Mucosa of descending colon (tissue), 3 donors: ENCODE results near the gene BIN1. TPM values are rescaled to one million over a fixed set of nuclear protein-coding genes. Genes with fewer than 3 reads are reported as not detected.

Source experiments
- ATAC-seq: fragments of 200-7000 bp; cut with Tn5 transposase; one replicate; pipeline ENCODE4 v1.9.1; 2020; ENCODE audit warnings: mild to moderate bottlenecking, moderate library complexity
- DNase-seq, 3 donors: peaks; one replicate each; pipeline ENCODE4 v3.0.0-alpha.2; 2020
- H3K36me3 ChIP-seq: fragments of 200-600 bp; one replicate; pipeline ENCODE4 v1.8.0; 2021; ENCODE audit warnings: low read depth, mild to moderate bottlenecking
- H3K4me1 ChIP-seq: fragments of 200-600 bp; one replicate; pipeline ENCODE4 v1.8.0; 2021; ENCODE audit warnings: low read depth, mild to moderate bottlenecking
- H3K4me3 ChIP-seq: fragments of 200-600 bp; one replicate; pipeline ENCODE4 v1.8.0; 2021; ENCODE audit warnings: mild to moderate bottlenecking
- H3K9me3 ChIP-seq: fragments of 200-600 bp; one replicate; pipeline ENCODE4 v1.8.0; 2021; ENCODE audit warnings: mild to moderate bottlenecking
- CTCF ChIP-seq: fragments of 200-600 bp; IDR thresholded peaks from one replicate; pipeline ENCODE4 v1.8.0; 2022; ENCODE audit warnings: antibody characterized with exemption, mild to moderate bottlenecking
- intact Hi-C, 2 donors: fragments of 100-400 bp; cut with DNase I in 1 of 2; cut with micrococcal nuclease in 1 of 2; formaldehyde crosslinking; loops; one replicate each; pipeline versions ENCODE4 v1.11.0 to v1.11.1; 2022; cut with DNase I, micrococcal nuclease
- total RNA-seq, 3 donors: library from RNA; stranded (reverse); fragmentation: NEBNext Ultra II Directional in 2 of 3; extraction: Animal tissue kit (Norgen Biotek cat#: 25700) in 2 of 3; gene quantifications; one replicate each; pipeline versions ENCODE4 v1.2.1 to v1.2.4, GENCODE V29; 2021 to 2023
- donor health status: DM: no; HTN: no; CAD: no; lungs with moderate emphysema.
- donor health status: DM: no; HTN: no; CAD: no.
- donor health status: DM: no; HTN: yes; CAD: no.

Gene BIN1
- total RNA-seq, 3 donors from 2014 or later: 37.6 to 65.7 (median 46.3) TPM

GRCh38 chr2:127143841-127144782 is 37.2 kb upstream of the BIN1 start:
- no peak for DNase-seq
- Histone ChIP-seq H3K36me3 (no peaks in the 10 kb centered on the region), H3K9me3 (no peaks in the 10 kb centered on the region), H3K4me1 (no peaks in the 10 kb centered on the region), H3K4me3 (no peak overlapping the region)
- no peak for TF ChIP-seq CTCF
- ATAC-seq: peak; percentile 61
- intact Hi-C loops: no loop called here

GRCh38 chr2:127142663-127143630 is 36.0 kb upstream of the BIN1 start:
- no peak for ATAC-seq
- Histone ChIP-seq H3K4me1 (no peaks in the 10 kb centered on the region), H3K4me3 (no peak overlapping the region), H3K9me3 (no peaks in the 10 kb centered on the region), H3K36me3 (no peaks in the 10 kb centered on the region)
- no peak for DNase-seq
- intact Hi-C loops: no loop called here
- no peak for TF ChIP-seq CTCF

GRCh38 chr2:127140538-127140937 is 33.6 kb upstream of the BIN1 start:
- H3K9me3 ChIP-seq: no peaks in the 10 kb centered on the region
- no peak overlapping the region for H3K4me3 ChIP-seq
- intact Hi-C loops: no loop called here
- no peak for DNase-seq
- H3K4me1 ChIP-seq: no peaks in the 10 kb centered on the region
- H3K36me3 ChIP-seq: no peaks in the 10 kb centered on the region
- no peak for TF ChIP-seq CTCF
- ATAC-seq: no peak

GRCh38 chr2:127139766-127140165 is 32.8 kb upstream of the BIN1 start:
- Histone ChIP-seq H3K9me3 (no peaks in the 10 kb centered on the region), H3K4me3 (no peak overlapping the region), H3K36me3 (no peaks in the 10 kb centered on the region), H3K4me1 (no peaks in the 10 kb centered on the region)
- intact Hi-C loops: no loop called here
- TF ChIP-seq CTCF: no peak
- DNase-seq (no peak), ATAC-seq (no peak)

- Histone ChIP-seq H3K36me3 (no peaks in the 10 kb centered on the region), H3K4me1 (no peaks in the 10 kb centered on the region), H3K4me3 (no peak overlapping the region), H3K9me3 (no peaks in the 10 kb centered on the region)
- no peak for TF ChIP-seq CTCF
- DNase-seq (no peak), ATAC-seq (no peak)
- intact Hi-C loops: no loop called here
These were observed 31.3 kb upstream of the BIN1 start for GRCh38 chr2:127138281-127138680.
